PC-9 (cell line): Measurements from ENCODE around the gene KIF21B. TPM values are rescaled to one million over a fixed set of nuclear protein-coding genes. Genes with fewer than 3 reads are reported as not detected.
A peak's percentile ranks its signal among the peaks of the same experiment; 100 is the strongest.

Experiments used
- BruUV-seq: library from RNA; stranded (reverse); fragments of 400-500 nt; replicated peaks from 2 replicates; lab custom pipeline; 2021; lab: Mats Ljungman, UMichigan
- CTCF ChIA-PET: fragments of 300-600 bp; sonication (Branson Sonifier 250); formaldehyde crosslinking; loops from one replicate; lab custom pipeline; 2022; ENCODE audit warnings: antibody characterized with exemption; lab: Charles Lee
- POLR2A ChIA-PET: fragments of 300-600 bp; sonication (Branson Sonifier 250); formaldehyde crosslinking; loops from one replicate; lab custom pipeline; 2022; ENCODE audit warnings: antibody characterized with exemption; ENCODE audit not compliant: unreplicated experiment; lab: Charles Lee
- DNase-seq, 2 experiments: peaks; one replicate each; pipeline versions ENCODE4 v3.0.0 to v3.0.0-alpha.2; 2015 to 2022; ENCODE audit warnings: mixed read lengths in 1 of 2
- H2AFZ ChIP-seq: fragments of 200-600 bp; sonication (generic); 2 replicates; pipeline ENCODE4 v1.8.1; 2017; ENCODE audit warnings: antibody characterized with exemption
- H3F3A ChIP-seq: fragments of 200-600 bp; sonication (generic); 2 replicates; pipeline ENCODE4 v1.8.1; 2017; ENCODE audit warnings: antibody characterized with exemption, mild to moderate bottlenecking, low read depth; ENCODE audit not compliant: insufficient read depth
- H3K27ac ChIP-seq: fragments of 200-600 bp; sonication (generic); 2 replicates; pipeline ENCODE4 v1.6.1; 2016; ENCODE audit warnings: mixed run types
- H3K27me3 ChIP-seq: fragments of 200-600 bp; sonication (generic); 2 replicates; pipeline ENCODE4 v1.6.1; 2016; ENCODE audit warnings: low read depth, mixed run types; ENCODE audit not compliant: insufficient read depth
- H3K36me3 ChIP-seq: fragments of 200-600 bp; sonication (generic); 2 replicates; pipeline ENCODE4 v1.6.1; 2016; ENCODE audit warnings: low read depth, mixed run types
- H3K4me1 ChIP-seq: fragments of 200-600 bp; sonication (generic); replicated peaks from 2 replicates; pipeline ENCODE4 v1.6.1; 2016; ENCODE audit warnings: mixed run types; ENCODE audit not compliant: insufficient read depth
- H3K4me2 ChIP-seq: fragments of 200-600 bp; sonication (generic); 2 replicates; pipeline ENCODE4 v1.6.1; 2017; ENCODE audit warnings: mixed run types
- H3K4me3 ChIP-seq: fragments of 200-600 bp; sonication (generic); 2 replicates; pipeline ENCODE4 v1.6.1; 2016; ENCODE audit warnings: mixed run types
- H3K79me2 ChIP-seq: fragments of 200-600 bp; sonication (generic); 2 replicates; pipeline ENCODE4 v1.6.1; 2017; ENCODE audit warnings: low read depth, mixed run types
- H3K9me2 ChIP-seq: fragments of 200-600 bp; sonication (generic); 2 replicates; pipeline ENCODE4 v1.8.1; 2017; ENCODE audit warnings: mild to moderate bottlenecking; ENCODE audit not compliant: insufficient read depth
- H3K9me3 ChIP-seq: fragments of 200-600 bp; sonication (generic); 2 replicates; pipeline ENCODE4 v1.8.1; 2016; ENCODE audit warnings: low read depth; ENCODE audit not compliant: insufficient read depth
- H4K20me1 ChIP-seq: fragments of 200-600 bp; sonication (generic); 2 replicates; pipeline ENCODE4 v1.8.1; 2017; ENCODE audit not compliant: insufficient read depth
- EZH2 ChIP-seq: fragments of 200-600 bp; sonication (generic); IDR thresholded peaks from 2 replicates; pipeline ENCODE4 v1.8.0; 2017; ENCODE audit warnings: antibody characterized with exemption, low read depth
- intact Hi-C: fragments of 100-400 bp; cut with micrococcal nuclease; formaldehyde crosslinking; loops from one replicate; pipeline ENCODE4 v1.10.0; 2022; ENCODE audit not compliant: unreplicated experiment
- total RNA-seq: library from RNA; stranded (reverse); gene quantifications from 2 replicates; pipeline ENCODE4 v1.2.3, GENCODE V29; 2021
- TF ChIP-seq, protein P1 (sequence below): fragments of 200-600 bp; sonication (generic); conservative IDR thresholded peaks from 2 replicates; pipeline ENCODE4 v1.6.1; 2017; ENCODE audit warnings: mixed run types, antibody characterized with exemption, mild to moderate bottlenecking, moderate library complexity

Gene KIF21B
- total RNA-seq, 1 experiment from 2014 or later: 3.7 TPM

DNA sequence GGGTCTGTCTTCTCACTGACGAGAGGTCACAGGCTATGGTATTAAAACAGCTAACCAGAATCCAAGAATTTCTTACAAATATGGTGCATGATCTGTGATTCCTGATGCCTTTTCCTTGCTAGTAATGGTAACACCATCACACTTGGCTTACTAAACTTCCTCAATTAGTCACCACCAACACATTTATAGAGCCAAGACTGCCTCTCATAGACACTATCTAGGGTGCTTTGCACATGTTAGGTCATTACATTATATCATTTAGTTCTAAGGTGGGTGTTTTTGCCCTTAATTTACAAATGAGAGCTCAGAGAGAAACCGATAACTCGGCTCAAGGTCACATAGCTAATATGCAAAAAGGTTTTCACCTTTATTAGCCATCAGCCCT, 8.7 kb downstream of the KIF21B start:
- Histone ChIP-seq H3K79me2 (no peaks in the 10 kb centered on the region), H3F3A (peaks cover 15% of the 10 kb centered on the region; the same call in 1 of the 2 replicates), H3K4me2 (no peak overlapping the region), H3K36me3 (no peaks in the 10 kb centered on the region), H3K4me1 (peaks cover 18% of the 10 kb centered on the region), H3K4me3 (no peak overlapping the region), H3K27ac (no peak overlapping the region), H4K20me1 (no peaks in the 10 kb centered on the region), H3K9me3 (no peaks in the 10 kb centered on the region), H2AFZ (no peak overlapping the region), H3K9me2 (no peaks in the 10 kb centered on the region), H3K27me3 (no peaks in the 10 kb centered on the region)
- intact Hi-C loops: no loop called here
- POLR2A ChIA-PET: interaction anchor here (0.5 kb wide), 1 partner anchor 1281 kb away, joined by 4 read pairs; no protein-coding TSS in a partner anchor
- CTCF ChIA-PET: interaction anchor here (0.6 to 1.9 kb wide), 3 partner anchors 9 to 35 kb away, joined by 3 to 5 read pairs (median 3); no protein-coding TSS in a partner anchor
- TF ChIP-seq EZH2: no peak
- TF ChIP-seq, protein P1, sequence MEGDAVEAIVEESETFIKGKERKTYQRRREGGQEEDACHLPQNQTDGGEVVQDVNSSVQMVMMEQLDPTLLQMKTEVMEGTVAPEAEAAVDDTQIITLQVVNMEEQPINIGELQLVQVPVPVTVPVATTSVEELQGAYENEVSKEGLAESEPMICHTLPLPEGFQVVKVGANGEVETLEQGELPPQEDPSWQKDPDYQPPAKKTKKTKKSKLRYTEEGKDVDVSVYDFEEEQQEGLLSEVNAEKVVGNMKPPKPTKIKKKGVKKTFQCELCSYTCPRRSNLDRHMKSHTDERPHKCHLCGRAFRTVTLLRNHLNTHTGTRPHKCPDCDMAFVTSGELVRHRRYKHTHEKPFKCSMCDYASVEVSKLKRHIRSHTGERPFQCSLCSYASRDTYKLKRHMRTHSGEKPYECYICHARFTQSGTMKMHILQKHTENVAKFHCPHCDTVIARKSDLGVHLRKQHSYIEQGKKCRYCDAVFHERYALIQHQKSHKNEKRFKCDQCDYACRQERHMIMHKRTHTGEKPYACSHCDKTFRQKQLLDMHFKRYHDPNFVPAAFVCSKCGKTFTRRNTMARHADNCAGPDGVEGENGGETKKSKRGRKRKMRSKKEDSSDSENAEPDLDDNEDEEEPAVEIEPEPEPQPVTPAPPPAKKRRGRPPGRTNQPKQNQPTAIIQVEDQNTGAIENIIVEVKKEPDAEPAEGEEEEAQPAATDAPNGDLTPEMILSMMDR: no peak
- BruUV-seq: no TSS peak
- no peak for DNase-seq

DNA sequence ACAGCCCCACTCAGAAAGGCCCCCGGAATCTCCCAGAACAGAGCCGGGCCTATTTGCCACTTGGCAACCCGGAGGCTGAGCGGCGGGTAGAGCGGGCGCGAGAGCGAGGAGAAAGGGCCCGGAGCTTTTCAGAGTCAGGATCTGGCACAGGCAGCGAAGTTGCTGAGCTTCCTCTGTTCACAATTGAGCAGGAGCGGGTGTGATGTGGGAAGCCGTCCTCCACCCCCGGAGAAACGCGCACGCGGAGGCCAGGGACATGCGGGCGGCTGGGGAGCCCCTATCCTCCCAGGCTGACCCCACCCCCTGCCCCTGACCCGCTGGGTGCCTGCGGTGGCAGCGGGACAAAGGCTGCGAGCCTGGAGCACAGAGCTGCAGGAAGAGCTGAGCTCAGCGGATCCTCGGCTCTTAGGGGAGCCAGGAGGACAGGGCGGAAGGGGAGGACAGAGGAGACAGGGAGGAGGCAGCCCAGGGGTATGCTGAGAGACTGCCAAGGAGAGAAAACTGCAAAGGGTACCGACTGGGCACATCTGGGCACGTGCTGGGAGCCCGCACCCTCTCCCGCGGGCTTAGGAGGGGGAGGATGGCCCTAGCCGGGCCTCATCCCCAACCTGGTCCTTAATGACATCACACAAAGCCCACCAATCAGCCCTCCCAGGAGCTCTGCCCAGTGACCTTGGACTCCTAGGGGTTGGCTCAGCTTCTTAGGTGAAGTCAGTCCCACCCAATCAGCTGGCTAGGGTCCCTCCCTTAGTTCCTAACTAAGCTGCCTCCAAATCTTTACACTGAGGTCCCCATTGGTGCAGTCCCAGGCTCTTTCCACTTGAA, 9.3 kb downstream of the KIF21B start:
- ChIA-PET CTCF (interaction anchor here (0.5 to 1.9 kb wide), 3 partner anchors 12 to 479 kb away, joined by 3 to 5 read pairs (median 3); no protein-coding TSS in a partner anchor), POLR2A (no interaction called here)
- H3K4me3 ChIP-seq: no peak overlapping the region
- no peak overlapping the region for H3K4me2 ChIP-seq
- H3K79me2 ChIP-seq: no peaks in the 10 kb centered on the region
- DNase-seq: peak in 1 of 2 experiments; percentile 34
- peaks cover 12% of the 10 kb centered on the region for H3K4me1 ChIP-seq
- H3K27me3 ChIP-seq: no peaks in the 10 kb centered on the region
- no TSS peak for BruUV-seq
- no peaks in the 10 kb centered on the region for H3K9me2 ChIP-seq
- intact Hi-C loops: no loop called here
- no peak for TF ChIP-seq EZH2
- TF ChIP-seq, protein P1: no peak
- H4K20me1 ChIP-seq: no peaks in the 10 kb centered on the region
- no peaks in the 10 kb centered on the region for H3K9me3 ChIP-seq
- H3F3A ChIP-seq: peaks cover 12% of the 10 kb centered on the region; the same call in 1 of the 2 replicates
- H2AFZ ChIP-seq: no peak overlapping the region
- H3K27ac ChIP-seq: no peak overlapping the region
- H3K36me3 ChIP-seq: no peaks in the 10 kb centered on the region

DNA sequence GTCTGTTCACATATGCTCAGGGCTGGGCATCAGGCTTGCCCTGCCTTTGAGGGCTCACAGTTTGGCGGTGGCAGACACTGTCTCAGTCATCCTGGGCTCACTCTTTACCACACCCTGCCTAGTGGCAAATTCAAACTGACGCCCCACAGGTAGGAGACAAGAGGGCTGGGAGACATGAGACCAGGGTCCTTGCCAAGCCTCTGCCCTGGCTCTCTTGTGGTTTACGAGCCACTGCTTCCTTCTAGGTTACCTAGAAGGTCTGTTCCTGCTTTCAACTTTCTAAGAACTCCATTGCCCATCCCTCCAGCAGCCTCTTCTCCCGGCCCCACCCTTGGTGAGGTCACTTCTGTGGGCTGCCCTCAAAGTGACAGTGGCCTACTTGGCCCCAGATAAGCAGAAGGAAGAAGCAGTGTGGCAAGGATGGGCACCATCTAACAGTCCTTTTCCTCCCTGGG, 10.5 kb downstream of the KIF21B start:
- Histone ChIP-seq H3K4me2 (no peak overlapping the region), H3K36me3 (no peaks in the 10 kb centered on the region), H3K27ac (no peak overlapping the region), H4K20me1 (no peaks in the 10 kb centered on the region), H3K9me2 (no peaks in the 10 kb centered on the region), H3F3A (peaks cover 8% of the 10 kb centered on the region; the same call in 1 of the 2 replicates), H3K79me2 (no peaks in the 10 kb centered on the region), H3K4me1 (peaks cover 5% of the 10 kb centered on the region), H3K4me3 (no peak overlapping the region), H3K27me3 (no peaks in the 10 kb centered on the region), H2AFZ (no peak overlapping the region), H3K9me3 (no peaks in the 10 kb centered on the region)
- intact Hi-C loops: no loop called here
- TF ChIP-seq, protein P1: no peak
- no peak for TF ChIP-seq EZH2
- no TSS peak for BruUV-seq
- DNase-seq: peak; percentile 25 to 40
- ChIA-PET POLR2A (no interaction called here), CTCF (no interaction called here)
